ENCODE data around the gene TBX10. TPM values are rescaled to one million over a fixed set of nuclear protein-coding genes. Genes with fewer than 3 reads are reported as not detected.
"Not testable (repeated sequence)": the region's sequence is repeated elsewhere in the genome, so short reads cannot be mapped to it uniquely, and the experiment has no call there.

TBX10 gene
- total RNA-seq, 1 experiment from 2014 or later: not detected

GRCh38 chr11:67621928-67622327 is 17.6 kb downstream of the TBX10 start:
- not testable (repeated sequence) for DNase-seq (ENCODE audit: low spot score)

GRCh38 chr11:67620621-67621020 is 18.9 kb downstream of the TBX10 start:
- in situ Hi-C loops (cut with HindIII; ENCODE audit: low sequenced_read_pairs); DNase-seq (ENCODE audit: low spot score): not testable (repeated sequence)

More at GRCh38 chr11:67621928-67622327, 17.6 kb downstream of the TBX10 start:
- in situ Hi-C loops (cut with HindIII; ENCODE audit: low sequenced_read_pairs): not testable (repeated sequence)

GRCh38 chr11:67619683-67620618 is 19.6 kb downstream of the TBX10 start:
- DNase-seq (ENCODE audit: low spot score); in situ Hi-C loops (cut with HindIII; ENCODE audit: low sequenced_read_pairs): not testable (repeated sequence)

GRCh38 chr11:67618901-67619659 is 20.5 kb downstream of the TBX10 start:
- in situ Hi-C loops (cut with HindIII; ENCODE audit: low sequenced_read_pairs); DNase-seq (ENCODE audit: low spot score): not testable (repeated sequence)

- in situ Hi-C loops (cut with HindIII; ENCODE audit: low sequenced_read_pairs): no loop called here
- DNase-seq (ENCODE audit: low spot score): no peak
Observed at GRCh38 chr11:67617243-67617953, 22.2 kb downstream of the TBX10 start.

GRCh38 chr11:67616431-67617242 is 22.9 kb downstream of the TBX10 start:
- DNase-seq (ENCODE audit: low spot score): no peak
- in situ Hi-C loops (cut with HindIII; ENCODE audit: low sequenced_read_pairs): no loop called here

- in situ Hi-C loops (cut with HindIII; ENCODE audit: low sequenced_read_pairs): no loop called here
- no peak for DNase-seq (ENCODE audit: low spot score)
Observed at GRCh38 chr11:67615728-67616430, 23.7 kb downstream of the TBX10 start.

GRCh38 chr11:67614730-67615714 is 24.5 kb downstream of the TBX10 start:
- no peak for DNase-seq (ENCODE audit: low spot score)
- in situ Hi-C loops (cut with HindIII; ENCODE audit: low sequenced_read_pairs): no loop called here

GRCh38 chr11:67613960-67614715 is 25.4 kb downstream of the TBX10 start:
- peak; percentile 20 for DNase-seq (ENCODE audit: low spot score)
- in situ Hi-C loops (cut with HindIII; ENCODE audit: low sequenced_read_pairs): no loop called here

- no peak for DNase-seq (ENCODE audit: low spot score)
Observed at GRCh38 chr11:67613313-67613959, 26.1 kb downstream of the TBX10 start.

GRCh38 chr11:67612751-67613150 is 26.8 kb downstream of the TBX10 start:
- no peak for DNase-seq (ENCODE audit: low spot score)
- in situ Hi-C loops (cut with HindIII; ENCODE audit: low sequenced_read_pairs): no loop called here

More at GRCh38 chr11:67613313-67613959, 26.1 kb downstream of the TBX10 start:
- in situ Hi-C loops (cut with HindIII; ENCODE audit: low sequenced_read_pairs): no loop called here

GRCh38 chr11:67611704-67612587 is 27.6 kb downstream of the TBX10 start:
- DNase-seq (ENCODE audit: low spot score): no peak
- in situ Hi-C loops (cut with HindIII; ENCODE audit: low sequenced_read_pairs): no loop called here

GRCh38 chr11:67611165-67611564 is 28.4 kb downstream of the TBX10 start:
- no peak for DNase-seq (ENCODE audit: low spot score)
- in situ Hi-C loops (cut with HindIII; ENCODE audit: low sequenced_read_pairs): no loop called here

- DNase-seq (ENCODE audit: low spot score): no peak
- in situ Hi-C loops (cut with HindIII; ENCODE audit: low sequenced_read_pairs): no loop called here
Observed at GRCh38 chr11:67610302-67610868, 29.2 kb downstream of the TBX10 start.

- no peak for DNase-seq (ENCODE audit: low spot score)
- in situ Hi-C loops (cut with HindIII; ENCODE audit: low sequenced_read_pairs): no loop called here
Observed at GRCh38 chr11:67609316-67609715, 30.2 kb downstream of the TBX10 start.

Data from G401 (cell line).